Ishikawa (cell line): ENCODE results near the gene PTPRJ.

ENCODE experiments used
- CEBPB ChIP-seq: IDR thresholded peaks from 2 replicates; pipeline ENCODE4 v1.6.1; 2012
- CREB1 ChIP-seq: IDR thresholded peaks from 2 replicates; pipeline ENCODE4 v1.6.1; 2012; ENCODE audit warnings: low read depth
- EGR1 ChIP-seq: IDR thresholded peaks from 2 replicates; pipeline ENCODE4 v1.6.1; 2012
- EP300 ChIP-seq: IDR thresholded peaks from 2 replicates; pipeline ENCODE4 v1.6.1; 2012; ENCODE audit warnings: borderline replicate concordance
- FOXM1 ChIP-seq: IDR thresholded peaks from 2 replicates; pipeline ENCODE4 v1.6.1; 2012; ENCODE audit warnings: low read depth, borderline replicate concordance
- MAX ChIP-seq: IDR thresholded peaks from 2 replicates; pipeline ENCODE4 v1.6.1; 2012
- NFIC ChIP-seq: IDR thresholded peaks from 2 replicates; pipeline ENCODE4 v1.6.1; 2012
- RAD21 ChIP-seq: IDR thresholded peaks from 2 replicates; pipeline ENCODE4 v1.6.1; 2012; ENCODE audit warnings: low read depth
- REST ChIP-seq: IDR thresholded peaks from 2 replicates; pipeline ENCODE4 v1.6.1; 2012; ENCODE audit warnings: low read depth, mild to moderate bottlenecking
- TAF1 ChIP-seq: IDR thresholded peaks from 2 replicates; pipeline ENCODE4 v1.6.1; 2012; ENCODE audit warnings: low read depth, mild to moderate bottlenecking
- TCF12 ChIP-seq: IDR thresholded peaks from 2 replicates; pipeline ENCODE4 v1.6.1; 2012; ENCODE audit warnings: low read depth
- TEAD4 ChIP-seq: IDR thresholded peaks from 2 replicates; pipeline ENCODE4 v1.6.1; 2012
- USF1 ChIP-seq: IDR thresholded peaks from 2 replicates; pipeline ENCODE4 v1.6.1; 2012
- YY1 ChIP-seq: IDR thresholded peaks from 2 replicates; pipeline ENCODE4 v1.6.1; 2012; ENCODE audit warnings: low read depth
- ZBTB7A ChIP-seq: IDR thresholded peaks from 2 replicates; pipeline ENCODE4 v1.6.1; 2012; ENCODE audit warnings: low read depth

PTPRJ gene

GRCh38 chr11:47986742-47987141, 6.4 kb downstream of the PTPRJ start:
- TF ChIP-seq CEBPB (no peak), EGR1 (no peak), EP300 (0 out of 2 replicates have a peak, but pooled peaks have one; percentile 12), TCF12 (0 out of 2 replicates have a peak, but pooled peaks have one; percentile 31), ZBTB7A (no peak), NFIC (no peak), MAX (no peak), USF1 (no peak), RAD21 (no peak)

GRCh38 chr11:47987310-47987709, 7.0 kb downstream of the PTPRJ start:
- no peak for TF ChIP-seq REST
- no peak for TF ChIP-seq TEAD4
- TF ChIP-seq MAX, result no peak
- TF ChIP-seq TCF12, result no peak
- TF ChIP-seq USF1, result no peak
- TF ChIP-seq EGR1, result no peak
- TF ChIP-seq TAF1, result no peak
- no peak for TF ChIP-seq ZBTB7A
- no peak for TF ChIP-seq FOXM1
- TF ChIP-seq YY1, result no peak
- TF ChIP-seq EP300, result no peak
- TF ChIP-seq CEBPB, result no peak
- no peak for TF ChIP-seq CREB1
- TF ChIP-seq NFIC, result no peak
- TF ChIP-seq RAD21, result no peak

- TF ChIP-seq MAX (no peak), USF1 (no peak), TCF12 (no peak), ZBTB7A (no peak)
Observed at GRCh38 chr11:47987781-47988180, 7.4 kb downstream of the PTPRJ start.

GRCh38 chr11:47989779-47990178, 9.4 kb downstream of the PTPRJ start:
- TF ChIP-seq FOXM1, result no peak

- TF ChIP-seq RAD21, result no peak
- no peak for TF ChIP-seq USF1
- TF ChIP-seq EGR1, result no peak
- no peak for TF ChIP-seq CREB1
- no peak for TF ChIP-seq NFIC
- 0 out of 2 replicates have a peak, but pooled peaks have one; percentile 32 for TF ChIP-seq FOXM1
Observed at GRCh38 chr11:47991266-47991830, 11.0 kb downstream of the PTPRJ start.

- TF ChIP-seq CREB1, result no peak
- no peak for TF ChIP-seq CEBPB
- no peak for TF ChIP-seq USF1
- TF ChIP-seq YY1, result no peak
- TF ChIP-seq EP300, result no peak
- TF ChIP-seq TCF12, result no peak
- no peak for TF ChIP-seq ZBTB7A
- TF ChIP-seq MAX, result no peak
- no peak for TF ChIP-seq FOXM1
- no peak for TF ChIP-seq NFIC
- TF ChIP-seq RAD21, result no peak
- TF ChIP-seq TAF1, result no peak
- TF ChIP-seq REST, result no peak
- no peak for TF ChIP-seq EGR1
- TF ChIP-seq TEAD4, result no peak
Observed at GRCh38 chr11:47991894-47992293, 11.5 kb downstream of the PTPRJ start.
